ENCODE measurements around the gene ALOX15.
"Not testable (repeated sequence)": the region's sequence is repeated elsewhere in the genome, so short reads cannot be mapped to it uniquely, and the experiment has no call there.

ALOX15 gene

DNA sequence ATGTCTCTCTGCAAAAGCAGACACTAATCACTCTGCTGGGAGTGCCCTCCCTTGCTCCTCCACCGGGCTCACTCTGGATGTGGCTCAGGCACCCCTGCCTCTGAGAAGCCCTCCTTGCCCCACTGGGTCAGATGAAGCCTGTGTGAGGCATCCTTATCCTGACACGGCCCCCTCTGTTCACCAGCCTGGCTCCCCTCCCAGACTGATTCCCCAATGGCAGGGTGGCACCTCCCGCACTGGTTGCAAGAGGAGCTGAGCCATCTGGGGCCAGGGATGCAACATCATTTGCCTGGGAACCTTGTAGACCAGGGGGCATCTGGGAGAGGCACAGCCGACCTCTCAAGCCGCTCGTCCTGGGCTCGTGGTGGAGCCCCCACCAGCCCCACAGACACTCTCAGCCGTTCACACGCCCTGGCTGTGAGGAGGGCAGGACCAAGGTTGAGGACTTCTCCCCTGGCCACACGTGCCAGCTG, 50.5 kb downstream of the ALOX15 start:
- FAIRE-seq = no peak

DNA sequence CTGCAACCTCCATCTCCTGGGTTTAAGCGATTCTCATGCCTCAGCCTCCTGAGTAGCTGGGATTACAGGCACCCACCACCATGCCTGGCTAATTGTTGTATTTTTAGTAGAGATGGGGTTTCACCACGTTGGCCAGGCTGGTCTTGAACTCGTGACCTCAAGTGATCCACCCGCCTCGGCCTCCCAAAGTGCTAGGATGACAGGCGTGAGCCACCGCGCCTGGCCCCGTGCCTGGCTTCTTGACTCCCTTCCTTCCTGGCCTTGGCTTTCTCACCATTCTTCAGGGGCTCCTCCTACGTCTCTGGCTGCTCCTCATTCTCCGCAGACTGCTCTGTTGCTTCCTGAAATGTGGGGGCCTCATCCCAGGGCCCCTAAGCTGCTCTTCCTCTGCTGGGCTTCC, 51.4 kb downstream of the ALOX15 start:
- not testable (repeated sequence) for FAIRE-seq

DNA sequence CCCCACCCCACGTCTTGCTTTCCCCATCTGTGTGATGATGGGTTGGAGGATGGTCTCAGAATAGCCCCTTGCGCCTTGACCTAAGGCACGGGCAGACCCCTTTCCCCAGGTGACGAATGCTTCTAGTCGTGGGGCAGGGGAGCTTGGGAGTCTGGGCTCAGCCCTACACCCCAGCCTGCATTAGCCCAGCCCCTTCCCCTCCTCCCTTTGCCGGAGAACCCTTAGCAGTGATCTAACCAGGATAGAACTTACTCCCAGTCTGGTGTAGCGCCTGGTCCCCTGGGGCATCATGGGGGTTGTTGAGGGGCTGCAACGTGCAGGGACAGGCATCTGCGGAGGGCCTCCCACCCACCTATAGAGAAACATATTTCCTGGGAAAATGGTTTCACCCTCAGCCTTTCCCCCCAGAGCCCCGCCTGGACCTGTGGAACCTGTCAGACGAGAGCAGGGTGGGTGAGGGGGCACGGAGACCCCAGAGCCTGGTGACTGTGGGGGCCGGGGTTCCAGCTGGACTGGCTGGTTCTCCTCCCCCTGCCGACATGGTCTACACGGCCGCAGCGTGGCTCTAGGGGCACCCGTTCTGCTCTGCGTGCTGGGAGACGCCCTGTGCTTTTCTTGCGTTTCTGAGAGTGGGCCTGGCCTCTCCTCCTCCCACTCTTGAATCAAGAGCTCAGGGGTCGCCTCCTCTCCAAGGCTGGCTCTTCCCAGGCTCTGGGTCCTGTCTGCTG, 52.4 kb downstream of the ALOX15 start:
- no peak for FAIRE-seq

DNA sequence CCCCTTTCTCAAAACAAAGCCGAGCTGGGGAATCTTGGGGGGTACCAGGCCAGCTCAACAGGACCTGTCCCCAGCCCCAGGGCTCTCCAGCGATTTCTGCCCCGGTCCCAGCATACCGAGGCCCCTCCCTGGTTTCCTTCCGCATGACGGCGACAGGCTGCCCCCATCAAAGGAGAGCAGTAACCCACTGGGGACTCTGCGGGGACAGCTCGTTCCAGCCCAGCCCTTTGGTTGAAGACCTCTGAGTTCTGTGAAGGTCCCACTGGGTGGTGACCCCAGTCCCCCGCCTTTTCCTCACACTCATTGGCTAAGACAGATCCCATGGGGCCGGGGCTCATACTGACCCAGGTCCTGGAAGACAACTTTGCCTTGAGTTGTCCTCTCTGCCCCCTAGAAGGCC, 53.1 kb downstream of the ALOX15 start:
- no peak for FAIRE-seq

DNA sequence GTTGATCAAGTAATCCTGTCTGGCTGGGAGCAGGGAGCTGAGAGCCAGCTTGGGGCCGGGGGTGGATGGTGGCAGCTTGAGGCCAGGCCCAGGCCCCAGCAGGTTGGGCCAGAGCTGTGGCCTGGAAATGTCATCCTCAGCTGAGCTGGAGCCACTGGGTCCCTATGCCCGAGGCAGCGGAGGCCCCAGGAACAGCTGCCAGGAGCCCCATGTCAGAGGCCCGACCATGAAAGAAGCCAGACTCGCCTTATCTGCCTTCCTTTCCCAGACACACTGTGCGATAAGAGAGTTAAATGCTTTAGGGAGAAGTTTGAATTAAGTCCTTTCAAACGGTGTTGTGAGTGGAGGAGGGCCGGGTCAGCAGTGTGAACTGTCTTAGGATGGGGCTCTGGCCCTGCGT, 53.7 kb downstream of the ALOX15 start:
- no peak for FAIRE-seq

DNA sequence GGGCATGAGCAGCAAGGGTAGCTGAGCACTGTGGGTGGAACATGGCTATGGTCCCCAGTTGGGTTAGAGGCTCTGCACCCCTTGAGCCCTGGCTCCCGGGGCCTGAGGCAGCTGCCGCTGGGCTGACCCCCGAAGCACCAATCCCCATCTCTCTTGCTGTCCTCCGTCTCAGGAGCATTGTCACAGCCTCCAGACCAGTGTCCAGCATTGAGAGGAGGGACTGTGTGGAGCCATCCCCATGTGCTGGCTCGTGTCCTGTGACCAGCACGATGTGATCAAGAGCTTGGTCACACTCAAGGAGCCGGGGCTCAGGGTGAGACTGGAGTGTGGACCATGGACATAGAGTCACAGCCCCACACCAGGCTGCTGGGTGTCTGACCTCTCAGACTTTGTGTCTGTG, 54.3 kb downstream of the ALOX15 start:
- FAIRE-seq = no peak

DNA sequence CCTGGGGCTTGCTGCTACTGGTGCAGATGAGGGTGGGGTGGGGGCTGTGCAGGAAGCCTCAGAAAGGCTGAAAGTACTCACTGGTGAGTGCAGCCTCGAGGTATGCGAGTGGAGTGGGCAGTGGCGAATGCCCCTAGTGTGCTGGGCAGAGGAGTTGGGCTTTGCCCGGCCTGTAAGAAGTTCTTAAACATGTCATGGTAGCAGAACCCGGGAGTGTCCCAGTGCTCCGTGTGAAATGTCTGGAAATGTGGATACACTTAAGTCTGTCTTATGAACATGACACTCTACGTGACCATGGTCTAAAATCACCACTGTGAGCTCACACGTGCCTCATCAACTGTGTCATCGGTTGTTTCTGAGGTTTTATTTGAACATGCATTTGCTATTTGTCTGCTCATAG, 55.4 kb downstream of the ALOX15 start:
- FAIRE-seq = no peak

DNA sequence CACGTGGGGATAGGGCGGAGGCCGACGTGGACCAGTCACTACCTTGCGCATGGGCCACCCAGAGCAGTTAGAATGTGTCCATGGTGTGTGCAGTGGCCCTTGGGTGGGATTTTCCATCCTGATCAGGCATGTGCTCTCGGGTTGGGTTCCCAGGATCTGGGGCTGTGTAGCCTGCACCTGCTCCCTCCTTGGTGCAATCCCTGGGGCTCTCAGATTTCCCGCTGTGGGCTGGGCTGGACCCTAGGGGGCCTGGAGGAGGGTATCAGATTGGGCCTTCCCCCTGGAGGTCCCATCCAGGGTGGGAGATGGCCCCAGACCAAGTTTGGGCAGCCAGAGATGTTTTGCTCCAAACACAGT, 55.9 kb downstream of the ALOX15 start:
- no peak for FAIRE-seq

DNA sequence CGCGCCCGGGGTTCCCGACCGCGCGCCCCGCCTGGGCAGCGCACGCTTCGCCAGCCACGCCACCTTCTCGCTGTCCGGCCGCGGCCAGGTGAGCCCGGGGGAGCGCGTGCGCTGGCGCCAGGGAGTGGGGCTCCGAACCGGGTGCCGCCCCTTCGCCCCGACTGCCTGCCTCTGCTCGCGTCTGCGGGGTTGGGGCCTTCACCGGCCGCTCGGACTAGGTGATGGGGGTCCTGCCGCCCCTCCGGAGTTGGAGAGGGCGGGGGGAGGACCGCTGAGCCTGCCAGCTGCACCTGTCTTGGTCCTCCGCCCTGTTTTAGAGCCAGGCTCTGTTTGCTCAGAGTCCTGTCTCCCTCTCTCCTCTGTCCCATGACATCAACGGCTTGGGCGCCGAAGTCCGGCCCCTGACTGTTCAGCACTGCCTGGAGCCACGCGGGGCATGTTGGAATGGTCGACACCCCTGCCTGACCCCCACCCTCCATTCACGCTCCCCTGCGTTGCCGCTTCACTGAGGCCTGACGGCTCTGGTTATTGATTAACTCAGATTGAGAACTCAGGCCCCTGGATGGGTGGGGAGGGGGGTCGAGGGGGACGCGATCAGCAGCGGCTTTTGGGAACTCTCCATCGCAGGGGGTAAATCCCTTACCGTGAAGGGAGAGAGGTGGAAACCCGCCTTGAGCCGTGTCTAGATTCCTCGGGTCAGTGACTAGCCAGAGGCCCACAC, 56.4 kb downstream of the ALOX15 start:
- no peak for FAIRE-seq

DNA sequence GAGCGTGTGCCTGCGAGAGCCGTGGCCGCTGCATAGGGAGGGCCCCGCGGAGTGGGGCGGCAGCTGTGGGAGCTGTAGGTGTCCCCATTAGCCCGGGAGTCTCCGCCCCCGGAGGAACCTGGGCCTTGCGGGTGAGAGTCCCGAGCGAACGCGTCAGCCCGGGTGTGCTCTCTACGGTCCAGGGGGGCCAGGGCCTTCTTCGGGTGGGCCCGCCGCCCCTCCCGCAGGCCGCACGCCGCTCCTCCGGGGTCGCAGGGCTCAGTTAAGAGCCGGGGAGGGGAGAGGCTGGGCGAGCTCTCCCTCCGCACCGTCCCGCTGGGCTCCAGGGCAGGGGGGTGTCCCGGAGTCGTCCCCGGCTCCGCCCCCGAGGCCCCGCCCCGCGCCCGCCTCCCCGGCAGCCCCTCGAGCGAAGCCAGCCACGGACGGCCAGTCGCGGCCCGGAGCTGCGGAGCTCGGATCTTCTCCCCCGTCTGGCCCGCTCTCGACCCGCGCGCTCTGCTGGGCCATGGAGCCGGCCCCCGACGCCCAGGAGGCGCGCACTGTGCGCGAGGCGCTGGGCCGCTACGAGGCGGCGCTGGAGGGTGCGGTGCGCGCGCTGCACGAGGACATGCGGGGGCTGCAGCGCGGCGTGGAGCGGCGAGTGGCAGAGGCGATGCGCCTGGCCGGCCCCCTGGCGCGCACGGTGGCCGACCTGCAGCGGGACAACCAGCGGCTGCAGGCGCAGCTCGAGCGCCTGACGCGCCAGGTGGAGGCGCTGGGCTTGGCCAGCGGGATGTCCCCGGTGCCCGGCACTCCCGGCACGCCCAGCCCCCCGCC, 57.2 kb downstream of the ALOX15 start, which contains the start of gene SMTNL2:
Gene SMTNL2, plus strand, starts transcription at position 429 of the 816 bp plus-strand sequence. Its CDS starts 77 bp downstream, at position 506.
- no peak for FAIRE-seq

DNA sequence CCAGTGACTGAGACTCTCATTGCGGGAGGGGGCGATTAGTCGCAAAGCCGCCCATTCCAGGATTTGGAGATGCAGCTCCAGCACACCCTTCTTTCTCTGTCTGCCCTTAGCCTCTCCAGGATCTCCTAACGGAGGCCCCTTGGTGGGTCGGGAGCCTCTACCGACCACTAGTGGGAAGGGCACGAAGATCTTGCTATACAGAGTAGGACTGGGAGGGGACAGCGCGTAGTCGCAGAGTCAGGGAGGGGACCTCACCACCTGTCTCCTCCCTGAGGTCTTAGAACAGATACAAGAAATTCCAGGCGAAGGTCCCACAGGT, 57.7 kb downstream of the ALOX15 start:
- no peak for FAIRE-seq

DNA sequence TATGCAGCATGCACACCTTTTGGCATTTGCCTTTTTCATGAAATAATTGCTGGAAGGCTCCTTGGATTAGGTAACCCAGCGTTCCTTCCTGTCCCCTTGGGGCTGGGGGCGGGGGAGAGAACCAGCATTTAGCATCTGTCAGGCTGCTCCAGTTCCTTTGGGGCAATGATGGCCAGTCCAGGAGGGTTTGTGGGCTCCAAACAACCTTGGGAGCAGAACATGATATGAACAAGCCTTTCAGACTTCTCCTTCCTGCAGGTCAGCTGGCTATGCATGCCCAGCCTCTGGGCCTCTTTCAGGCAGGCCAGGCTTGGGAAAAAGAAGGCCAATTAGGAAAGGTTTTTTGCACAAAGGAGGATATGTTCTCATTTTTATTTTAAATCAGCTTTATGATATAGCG, 58.3 kb downstream of the ALOX15 start:
- no peak for FAIRE-seq

DNA sequence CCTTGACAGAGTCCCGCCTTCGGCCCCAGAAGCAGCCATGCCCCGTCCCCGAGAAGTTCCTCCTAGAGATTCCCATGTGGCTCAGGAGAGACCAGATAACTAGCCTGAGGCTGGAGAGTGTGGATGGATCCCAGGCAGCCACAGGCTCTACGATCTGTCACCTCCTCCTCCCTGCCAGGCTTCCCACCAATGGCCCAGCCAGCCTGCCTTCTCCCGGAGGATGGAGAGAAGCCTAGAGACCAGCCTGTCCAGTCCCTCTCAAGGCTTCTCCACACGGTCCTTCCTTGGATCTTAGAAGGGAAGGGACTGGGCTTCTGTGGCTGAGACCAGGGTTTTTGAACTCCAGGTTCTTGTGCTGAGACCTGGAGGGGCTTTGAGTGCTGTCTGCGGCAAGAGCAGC, 58.8 kb downstream of the ALOX15 start:
- FAIRE-seq = no peak

DNA sequence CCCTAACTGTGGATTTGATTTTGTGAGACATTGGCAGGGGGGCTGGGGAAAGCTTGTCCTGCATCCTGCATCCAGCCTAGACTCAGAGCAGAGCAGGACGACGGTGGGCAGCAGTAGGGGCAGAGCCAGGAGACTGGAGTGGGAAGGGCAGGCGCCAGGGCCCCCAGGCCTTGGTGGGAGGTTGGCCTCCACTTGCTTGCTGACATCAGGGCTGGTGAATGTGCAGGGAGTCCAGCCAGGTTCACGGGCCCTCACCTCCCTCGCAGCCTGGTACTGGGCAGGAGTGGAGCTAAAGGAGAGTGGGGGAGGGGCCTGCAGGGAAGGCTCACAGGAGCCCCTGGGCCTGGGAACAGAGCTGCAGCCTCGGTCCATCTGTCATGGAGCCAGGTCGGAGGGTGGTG, 59.4 kb downstream of the ALOX15 start:
- FAIRE-seq = no peak
